ENCODE data around the gene APP.

APP gene

DNA sequence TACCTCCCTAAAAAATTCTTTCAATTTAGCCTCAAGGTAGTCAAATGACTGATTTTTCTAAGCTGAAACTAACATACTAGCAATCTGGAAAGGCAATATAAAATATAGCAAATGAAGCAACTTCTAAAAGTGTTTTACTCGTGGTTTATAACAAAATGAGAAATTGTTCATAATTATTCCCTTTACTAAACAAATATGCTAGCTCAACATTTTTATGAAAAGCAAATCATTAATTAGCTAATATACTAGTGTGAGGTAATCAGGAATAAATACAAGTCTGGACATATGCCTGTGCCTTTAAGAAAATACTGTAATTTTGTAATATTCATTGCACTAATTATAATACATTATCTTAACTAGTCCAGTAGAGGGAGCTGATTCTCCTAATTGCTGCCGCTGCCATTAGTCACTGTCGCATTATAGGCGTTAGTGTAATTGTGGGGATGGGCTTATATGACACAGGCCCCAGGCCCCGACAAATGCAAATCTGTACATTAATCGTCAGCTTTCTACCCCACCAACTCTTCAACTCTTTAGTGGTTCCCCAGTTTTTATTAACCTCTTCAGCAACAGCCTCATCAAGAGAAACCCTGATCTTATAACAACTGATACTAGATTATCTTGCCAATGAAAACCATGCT, 274.9 kb downstream of the APP start:
- DNase-seq: peak; percentile 35

DNA sequence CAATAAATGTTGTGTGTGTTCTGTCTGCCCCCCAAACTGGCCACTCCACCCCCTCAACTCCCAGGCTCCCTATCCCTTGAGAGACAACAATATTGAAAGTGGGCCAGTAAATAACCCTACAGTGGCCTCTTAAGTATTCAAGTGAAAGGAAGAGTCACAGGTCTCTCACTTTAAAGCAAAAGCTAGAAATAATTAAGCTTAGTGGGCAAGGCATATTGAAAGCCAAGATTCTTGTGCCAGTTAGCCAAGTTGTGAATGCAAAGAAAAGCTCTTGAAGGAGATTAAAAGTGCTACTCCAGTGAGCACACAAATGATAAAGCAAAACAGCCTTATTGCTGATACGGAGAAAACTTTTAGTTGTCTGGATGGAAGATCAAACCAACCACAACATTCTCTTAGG, 277.4 kb downstream of the APP start:
- no peak for DNase-seq

DNA sequence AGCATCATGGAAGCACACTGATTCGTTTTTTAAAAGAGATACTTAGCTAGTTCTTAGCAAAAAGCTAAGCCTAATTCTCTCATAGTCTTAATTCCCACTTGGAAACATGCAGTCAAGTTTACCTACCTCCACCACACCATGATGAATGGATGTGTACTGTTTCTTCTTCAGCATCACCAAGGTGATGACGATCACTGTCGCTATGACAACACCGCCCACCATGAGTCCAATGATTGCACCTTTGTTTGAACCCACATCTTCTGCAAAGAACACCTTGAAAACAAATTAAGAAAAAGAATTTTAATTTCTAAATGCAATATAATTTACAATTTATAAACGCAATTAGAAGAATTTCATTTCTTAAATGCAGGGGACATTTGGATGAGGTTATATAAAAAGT, 279.0 kb downstream of the APP start:
- no peak for DNase-seq

DNA sequence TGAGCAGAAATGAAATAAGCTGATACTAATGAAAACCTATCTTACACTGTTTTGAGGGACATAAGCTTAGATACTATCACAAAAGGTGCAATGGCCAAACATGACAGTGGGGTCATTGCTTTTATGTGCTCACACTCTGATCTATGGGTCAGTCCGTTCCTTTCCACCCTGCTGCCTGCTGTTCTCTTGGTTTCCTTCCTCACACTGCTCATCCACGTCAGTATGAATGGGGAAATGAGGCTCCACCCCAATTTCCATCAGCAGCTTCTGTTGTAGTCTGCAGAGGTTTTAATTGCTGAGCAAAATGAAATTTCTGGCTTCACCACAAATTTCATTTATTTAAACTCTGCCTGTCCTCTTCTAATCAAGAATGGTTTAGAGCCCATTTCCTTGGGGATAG, 280.6 kb downstream of the APP start:
- DNase-seq: no peak

DNA sequence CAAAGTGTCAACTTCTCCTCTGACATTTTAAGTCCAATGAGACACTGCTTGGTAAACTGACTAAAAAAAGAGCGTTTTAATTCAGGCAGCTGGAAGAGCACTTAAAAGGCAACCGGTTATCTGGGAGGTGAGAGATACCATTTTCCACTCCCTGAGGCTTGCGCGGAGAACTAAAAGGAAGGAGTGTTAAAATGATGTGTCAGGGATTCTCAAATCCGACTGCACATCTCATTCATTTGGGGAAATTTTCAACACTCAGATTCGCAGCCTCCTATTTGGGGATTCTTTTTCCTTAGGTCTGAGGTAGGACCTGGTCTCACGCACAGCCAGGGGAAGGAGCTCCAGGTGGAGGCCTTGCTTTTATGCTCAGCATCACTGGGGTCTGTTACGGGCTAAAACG, 281.9 kb downstream of the APP start:
- no peak for DNase-seq

DNA sequence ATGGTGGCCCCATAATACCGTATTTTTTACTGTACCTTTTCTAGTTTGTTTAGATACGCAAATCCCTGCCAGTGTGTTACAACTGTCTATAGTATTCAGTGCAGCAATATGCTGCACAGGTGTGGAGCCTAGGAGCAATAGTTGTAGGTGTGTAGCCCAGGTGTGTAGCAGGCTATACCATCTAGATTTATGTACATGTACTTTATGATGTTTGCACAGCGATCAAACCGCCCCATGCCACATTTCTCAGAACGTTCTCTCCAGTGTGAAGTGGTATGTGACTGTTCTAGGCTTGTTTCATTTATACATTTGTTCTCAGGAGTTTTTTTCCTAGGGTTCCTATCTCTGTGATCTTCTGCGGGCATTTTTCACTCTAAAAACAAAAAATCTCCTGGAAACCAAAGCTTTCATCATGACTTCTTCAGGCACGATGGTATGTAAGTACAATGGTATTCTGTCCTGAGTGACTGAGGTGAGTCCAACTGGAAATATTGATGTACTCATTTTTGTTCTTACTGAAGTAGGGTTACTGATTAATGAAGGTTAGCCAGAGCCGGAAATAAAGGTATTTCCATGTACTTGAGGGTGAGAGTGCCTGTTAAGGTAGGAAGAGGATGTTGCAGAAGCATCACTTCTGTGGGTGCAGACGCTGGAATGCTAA, 282.8 kb downstream of the APP start:
- peak; percentile 91 for DNase-seq

DNA sequence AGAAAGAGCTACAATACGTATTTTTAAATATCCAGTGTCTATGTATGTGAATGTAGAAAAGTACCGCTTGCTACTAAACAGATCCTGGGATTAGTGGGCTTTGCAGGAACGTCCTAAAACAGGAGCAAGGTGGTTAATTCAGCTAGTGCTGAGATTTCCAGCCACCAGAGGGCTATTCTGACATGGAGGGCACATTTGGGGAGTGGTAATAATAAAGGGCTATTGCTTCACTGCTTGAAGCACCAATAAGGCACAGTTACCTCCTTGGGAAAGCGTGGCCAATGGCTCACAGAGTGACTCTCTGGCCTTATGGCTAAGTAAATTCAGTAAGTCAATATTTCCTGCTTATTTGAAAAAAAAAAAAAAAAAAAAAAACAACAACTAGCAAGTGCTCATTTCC, 283.4 kb downstream of the APP start:
- DNase-seq: no peak

DNA sequence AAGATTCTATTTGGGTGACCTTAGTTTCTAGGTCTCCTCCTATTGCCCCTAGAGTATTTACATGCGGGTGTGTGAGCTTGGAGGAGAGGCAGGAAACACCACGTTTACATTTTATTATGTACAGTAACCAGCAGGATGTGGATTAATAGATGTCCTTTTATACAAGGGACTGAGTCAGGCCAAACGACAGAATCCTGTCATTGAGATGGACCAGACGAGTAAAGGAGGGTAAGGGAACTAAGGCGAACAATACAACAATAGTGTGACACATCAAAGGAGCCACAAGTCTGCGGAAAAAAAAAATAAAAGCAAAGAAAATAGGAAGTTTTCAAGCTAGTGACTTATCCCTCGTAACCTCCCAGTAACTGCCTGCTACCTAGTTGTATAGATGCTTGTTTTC, 284.7 kb downstream of the APP start:
- no peak for DNase-seq

DNA sequence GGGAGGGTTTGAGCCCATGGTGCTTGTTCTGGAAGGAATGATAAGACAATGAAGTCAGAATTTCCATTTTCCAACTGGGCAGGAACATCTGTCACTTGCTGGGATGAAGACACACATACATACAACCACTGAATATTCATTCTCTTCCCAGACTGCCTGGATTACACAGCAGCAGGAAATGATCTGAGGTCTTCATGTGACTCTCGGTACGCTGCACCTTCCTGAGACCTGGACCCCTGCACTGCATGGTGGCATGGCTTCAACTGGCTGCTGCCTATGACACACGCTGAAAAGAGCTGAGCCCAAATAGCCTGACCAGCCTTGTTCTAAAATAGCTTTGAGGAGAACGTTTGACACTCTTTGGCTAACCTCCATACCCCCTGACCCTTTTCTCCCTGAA, 285.2 kb downstream of the APP start:
- no peak for DNase-seq

DNA sequence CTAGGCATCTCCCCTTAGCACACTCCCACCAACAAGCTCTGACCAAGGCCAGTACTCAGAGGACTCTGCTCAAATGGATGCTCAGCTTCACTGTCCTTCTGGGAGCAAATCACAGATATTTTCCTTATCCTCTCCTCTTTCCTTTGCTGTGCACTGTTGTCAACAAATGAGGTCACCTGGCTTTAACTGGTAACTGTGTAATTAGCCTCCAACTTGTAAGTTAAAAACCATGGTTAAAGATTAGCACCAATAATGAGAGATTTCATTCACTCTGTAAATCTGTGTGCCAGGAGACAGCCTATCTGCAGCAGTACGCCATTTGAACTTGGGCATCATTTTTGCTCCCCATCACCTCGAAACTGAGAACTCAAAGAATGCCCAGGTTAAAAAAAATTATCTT, 286.3 kb downstream of the APP start:
- no peak for DNase-seq

DNA sequence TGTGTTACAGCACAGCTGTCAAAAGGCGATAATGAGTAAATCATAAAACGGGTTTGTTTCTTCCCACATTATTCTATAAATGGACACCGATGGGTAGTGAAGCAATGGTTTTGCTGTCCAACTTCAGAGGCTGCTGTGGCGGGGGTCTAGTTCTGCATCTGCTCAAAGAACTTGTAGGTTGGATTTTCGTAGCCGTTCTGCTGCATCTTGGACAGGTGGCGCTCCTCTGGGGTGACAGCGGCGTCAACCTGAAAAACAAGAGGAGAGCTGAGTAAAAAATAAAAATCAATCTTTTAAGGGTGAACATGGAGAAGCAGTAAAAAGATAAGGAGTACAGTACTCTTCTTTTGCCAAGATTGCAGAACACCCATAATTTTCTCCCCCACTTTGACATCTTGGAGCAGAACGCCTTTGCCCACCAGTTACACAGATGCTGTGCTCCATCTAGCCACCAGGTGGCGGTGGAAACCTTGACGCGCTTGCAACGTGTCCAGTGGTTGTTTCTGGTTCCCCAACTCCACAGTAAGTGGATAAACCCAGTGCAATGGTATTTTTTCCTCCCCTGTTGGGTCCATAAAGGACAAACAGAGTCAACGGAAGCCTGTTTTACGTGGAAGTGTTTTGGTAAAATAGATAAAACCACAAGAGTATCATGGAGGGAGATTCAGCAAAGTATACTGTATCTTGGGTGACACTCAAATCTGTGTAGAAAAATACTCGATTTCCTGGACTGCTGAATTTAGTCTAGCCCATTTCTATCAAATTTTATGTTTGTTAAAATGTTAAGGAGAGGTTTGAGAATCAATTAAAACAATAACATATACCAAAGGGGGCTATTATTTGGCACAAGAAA, 288.8 kb downstream of the APP start:
- DNase-seq: peak; percentile 25

DNA sequence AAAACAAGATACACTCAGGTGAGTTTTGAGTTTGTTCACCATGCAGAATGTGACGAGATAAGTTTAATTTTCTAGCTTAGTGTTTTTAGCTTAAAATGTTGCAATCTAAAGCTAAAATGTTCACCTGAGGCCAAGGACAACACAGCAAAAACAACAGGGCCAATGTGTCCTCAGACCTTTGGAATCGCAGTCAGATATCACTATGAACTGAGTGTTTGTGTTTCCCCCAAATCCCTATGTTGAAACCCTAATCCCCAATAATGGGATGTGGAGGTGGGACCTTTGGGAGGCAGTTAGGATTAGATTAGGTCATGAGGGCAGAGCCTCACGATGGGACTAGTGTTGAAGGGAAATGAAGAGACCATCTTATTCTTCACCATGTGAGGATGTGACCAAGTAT, 291.4 kb downstream of the APP start:
- no peak for DNase-seq

DNA sequence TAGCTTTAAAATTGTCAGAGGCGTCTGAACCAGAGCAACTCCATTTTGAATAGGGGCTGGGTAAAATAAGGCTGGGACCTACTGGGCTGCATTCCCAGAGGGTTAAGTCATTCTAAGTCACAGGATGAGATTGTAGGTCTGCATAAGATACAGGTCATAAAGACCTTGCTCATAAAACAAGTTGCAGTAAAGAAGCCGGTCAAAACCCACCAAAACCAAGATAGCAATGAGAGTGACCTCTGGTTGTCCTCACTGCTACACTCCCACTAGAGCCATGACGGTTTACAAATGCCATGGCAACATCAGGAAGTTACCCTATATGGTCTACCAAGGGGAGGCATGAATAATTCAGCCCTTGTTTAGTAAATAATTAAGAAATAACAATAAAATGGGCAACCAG, 292.2 kb downstream of the APP start:
- no peak for DNase-seq

DNA sequence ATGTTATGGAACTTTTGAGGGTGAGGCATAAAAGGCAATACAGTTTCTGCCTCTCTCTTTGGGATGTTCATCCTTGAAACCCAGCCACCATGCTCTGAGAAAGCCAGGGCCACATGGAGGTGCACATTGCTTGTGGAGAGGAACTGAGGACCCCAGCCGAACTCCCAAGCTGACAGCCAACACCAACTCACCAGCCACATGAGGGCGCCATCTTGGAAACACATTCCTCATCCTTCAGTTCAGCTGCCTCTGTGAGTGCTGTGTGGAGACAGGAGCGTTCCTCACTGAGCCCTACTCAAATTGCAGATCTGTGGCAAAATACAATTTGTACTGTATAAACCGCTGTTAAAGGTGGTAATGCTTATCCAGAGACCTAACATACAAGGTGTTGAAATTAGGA, 298.3 kb downstream of the APP start:
- no peak for DNase-seq

DNA sequence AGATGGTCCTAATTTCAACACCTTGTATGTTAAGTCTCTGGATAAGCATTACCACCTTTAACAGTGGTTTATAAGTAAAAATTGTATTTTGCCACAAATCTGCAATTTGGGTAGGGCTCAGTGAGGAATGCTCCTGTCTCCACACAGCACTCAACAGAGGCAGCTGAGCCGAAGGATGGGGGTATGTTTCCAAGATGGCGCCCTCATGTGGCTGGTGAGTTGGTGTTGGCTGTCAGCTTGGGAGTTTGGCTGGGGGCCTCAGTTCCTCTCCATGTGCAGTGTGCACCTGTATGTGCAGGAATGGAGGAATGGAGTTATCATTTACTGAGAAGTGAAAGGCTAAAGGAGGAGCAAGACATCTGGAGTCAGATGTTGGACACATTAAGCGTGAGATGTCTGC, 299.0 kb downstream of the APP start:
- DNase-seq: no peak

DNA sequence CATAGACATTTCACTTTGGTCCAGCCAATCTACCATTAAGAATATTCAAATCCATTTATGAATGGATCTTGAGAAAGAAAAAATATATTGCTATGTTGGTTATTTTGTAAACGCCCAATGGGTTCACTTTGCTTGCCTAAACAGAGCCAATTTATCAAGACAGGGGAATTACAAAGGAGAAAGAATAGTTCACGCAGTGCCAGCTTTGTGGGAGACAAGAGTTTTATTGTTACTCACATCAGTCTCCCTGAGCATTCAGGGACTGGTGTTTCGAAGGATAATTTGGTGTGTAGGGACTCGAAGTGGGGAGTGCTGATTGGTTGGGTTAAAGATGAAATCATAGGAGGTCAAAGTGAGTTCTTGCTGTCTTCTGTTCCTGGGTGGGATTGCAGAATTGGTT, 300.5 kb downstream of the APP start:
- no peak for DNase-seq

DNA sequence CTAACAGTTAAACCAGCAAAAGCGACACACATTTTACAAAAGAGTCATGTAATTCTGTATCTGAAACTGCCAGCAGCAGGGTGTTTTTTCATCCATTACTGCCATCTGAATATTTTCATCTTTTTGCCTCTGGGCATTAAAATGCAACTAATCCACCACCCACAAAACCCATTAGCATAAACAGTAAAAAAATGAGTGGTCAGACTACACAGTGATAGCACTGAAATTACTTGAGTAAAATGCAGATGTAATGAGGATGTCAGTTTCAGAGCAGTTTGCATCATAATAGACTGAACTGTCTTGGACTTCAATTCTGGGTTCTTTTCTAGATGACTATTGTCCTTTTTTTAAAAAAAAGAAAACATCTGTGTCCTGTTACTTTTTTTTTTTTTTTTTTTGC, 303.5 kb downstream of the APP start:
- no peak for DNase-seq

DNA sequence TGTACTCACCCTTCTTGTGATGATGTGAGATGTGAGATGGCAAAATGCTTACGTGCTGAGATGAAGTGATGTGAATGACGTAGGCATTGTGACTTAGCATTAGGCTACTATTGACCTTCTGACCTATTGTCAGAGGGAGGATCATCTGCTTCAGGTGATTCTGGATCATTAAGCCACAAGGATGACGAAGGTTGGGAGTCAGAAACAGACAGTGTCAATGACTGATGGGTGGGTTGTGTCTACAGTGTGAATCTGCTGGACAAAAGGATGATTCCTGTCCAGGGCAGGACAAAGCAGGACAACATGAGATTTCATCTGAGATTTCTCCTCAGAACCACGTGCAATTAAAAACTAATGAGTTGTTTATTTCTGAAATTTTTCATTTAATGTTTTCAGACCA, 306.8 kb downstream of the APP start:
- no peak for DNase-seq

DNA sequence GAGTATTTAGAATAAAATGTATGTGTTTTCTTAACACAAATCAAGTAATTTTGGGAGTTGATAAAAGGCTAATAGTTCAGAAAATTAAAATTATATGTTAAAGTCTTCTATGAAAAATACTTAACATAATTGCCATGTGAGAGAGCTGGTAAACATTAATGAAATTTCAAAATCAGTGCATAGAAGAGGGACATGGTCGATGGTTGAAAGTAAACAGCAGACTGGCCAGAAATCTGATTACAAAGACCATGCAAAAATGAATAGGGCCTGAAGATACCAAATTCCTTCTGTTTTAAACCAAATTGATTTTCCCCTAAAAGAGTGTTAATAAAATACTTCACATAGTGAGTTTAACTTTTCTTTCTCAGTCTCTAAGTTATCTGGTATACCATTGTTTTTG, 307.5 kb downstream of the APP start:
- no peak for DNase-seq

DNA sequence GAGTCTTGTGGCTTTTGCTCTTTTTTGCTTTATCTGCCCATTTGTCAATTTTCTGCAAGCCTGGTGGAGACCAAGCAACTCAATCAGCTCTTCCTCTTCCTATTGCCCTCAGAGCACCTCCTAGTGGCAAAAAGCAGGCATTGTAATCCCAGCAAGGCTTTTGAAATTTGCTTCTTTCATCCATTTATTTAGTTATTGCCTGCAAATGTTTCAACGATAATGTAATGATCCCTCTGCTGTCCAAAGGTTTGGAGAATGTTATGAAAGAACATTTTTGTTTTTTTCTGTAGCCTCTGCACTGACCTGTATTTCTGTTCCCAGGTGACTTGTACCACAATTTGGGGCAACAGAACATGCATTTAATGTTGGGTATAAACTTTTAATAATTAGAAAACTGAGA, 308.0 kb downstream of the APP start:
- DNase-seq: no peak

DNA sequence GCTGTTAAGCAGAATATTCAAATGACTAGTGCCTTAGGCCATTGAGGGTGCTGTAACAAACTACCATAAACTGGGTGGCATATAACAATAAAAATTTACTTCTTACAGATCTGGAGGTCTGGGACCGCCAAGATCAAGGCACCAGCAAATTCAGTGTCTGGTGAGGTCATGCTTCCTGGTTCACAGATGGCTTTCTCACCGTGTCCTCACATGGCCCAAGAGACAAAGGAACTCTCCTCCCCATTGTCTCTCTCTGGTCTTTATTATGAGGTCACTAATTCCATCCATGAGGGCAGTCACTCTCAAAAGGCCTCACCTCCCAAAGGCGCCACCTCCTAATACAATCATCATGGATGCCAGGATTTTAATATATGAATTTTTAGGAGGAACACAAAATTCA, 308.5 kb downstream of the APP start:
- DNase-seq: no peak

DNA sequence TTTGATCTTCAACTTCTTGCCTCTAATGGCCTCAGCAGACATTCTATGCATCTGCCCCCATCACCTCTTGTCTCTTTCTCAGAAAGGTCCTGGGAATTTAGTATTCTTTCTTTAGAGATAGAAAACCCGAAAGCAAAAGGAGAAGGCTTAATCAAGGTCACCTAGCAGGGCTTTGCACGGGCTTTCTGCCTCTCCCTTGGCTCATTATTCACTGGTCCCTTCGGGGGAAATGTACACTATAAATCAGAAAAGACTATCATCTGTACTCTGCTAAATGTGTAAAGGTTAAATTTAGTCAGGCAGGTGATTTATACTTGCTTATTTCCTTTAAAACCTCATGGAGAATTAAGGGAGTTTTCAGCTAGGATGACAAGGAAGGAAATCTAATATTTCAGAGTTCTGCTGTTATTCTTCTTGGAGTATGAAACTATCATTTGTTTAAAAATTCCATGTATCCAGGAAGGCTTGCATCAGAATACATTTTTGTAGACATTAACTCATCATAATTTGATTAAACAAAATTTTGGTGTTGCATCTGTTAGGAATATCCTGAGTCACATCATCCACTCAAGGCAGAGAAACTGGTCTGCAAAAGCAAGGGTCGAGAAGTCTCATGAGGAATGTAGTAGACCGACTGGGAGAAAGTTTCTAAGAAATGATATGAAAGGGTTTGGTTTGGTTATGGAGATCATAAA, 311.2 kb downstream of the APP start:
- DNase-seq: no peak

DNA sequence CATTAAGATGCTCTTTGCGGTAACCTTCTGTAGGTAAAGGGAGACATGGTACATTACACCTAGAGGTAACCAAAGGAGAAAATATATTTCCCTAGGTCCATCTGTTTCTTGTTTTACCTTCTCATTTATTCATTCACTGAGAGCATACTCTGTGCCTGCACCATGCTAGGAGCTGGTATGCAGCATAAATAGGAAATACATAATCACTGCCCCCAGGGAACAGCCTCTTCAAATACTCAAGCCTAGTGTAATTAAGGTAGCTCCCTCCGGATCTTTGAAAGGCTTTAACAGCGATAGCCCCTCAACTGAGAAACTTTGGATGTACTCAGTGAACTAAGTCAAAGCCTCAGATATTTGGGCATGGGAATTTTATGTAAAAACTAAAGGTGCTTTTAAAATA, 312.2 kb downstream of the APP start:
- DNase-seq: no peak

All from kidney glomerular epithelial cell (primary cell).